GM18951 (cell line): ENCODE measurements around the gene ADAMTS17.

Experiments
- POLR2A ChIP-seq: IDR thresholded peaks from 4 replicates; pipeline ENCODE4 v1.6.1; 2011; ENCODE audit warnings: mild to moderate bottlenecking; ENCODE audit not compliant: insufficient read length, insufficient read depth; ENCODE audit errors: extremely low read depth
- in situ Hi-C: fragments of 300-500 bp; cut with MboI; formaldehyde crosslinking; loops from one replicate; pipeline ENCODE4 v1.12.0; 2022; ENCODE audit warnings: low sequenced_read_pairs, mixed read lengths, inconsistent platforms; ENCODE audit not compliant: unreplicated experiment

The ADAMTS17 gene

DNA sequence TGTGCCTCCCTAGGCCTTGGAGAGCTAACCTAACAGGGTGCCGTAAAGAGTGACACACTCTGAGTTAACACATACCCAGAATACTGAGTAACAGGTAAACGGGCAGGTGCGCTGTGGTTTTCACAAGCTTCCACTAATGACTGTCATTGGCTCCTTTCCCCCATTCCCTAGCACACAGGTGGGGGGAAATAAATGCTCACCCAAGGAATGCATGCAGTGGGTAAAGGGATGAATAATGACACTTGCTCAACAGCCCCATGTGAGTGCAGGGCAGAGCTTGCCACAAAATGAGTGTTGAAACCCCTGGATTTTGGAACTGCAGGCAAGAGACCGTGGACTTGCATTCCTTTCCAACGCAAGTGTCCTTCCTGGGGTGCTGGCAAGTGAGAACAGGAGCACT is 57.6 kb downstream of the ADAMTS17 start:
- in situ Hi-C loops, result no loop called here
- TF ChIP-seq POLR2A, result no peak

DNA sequence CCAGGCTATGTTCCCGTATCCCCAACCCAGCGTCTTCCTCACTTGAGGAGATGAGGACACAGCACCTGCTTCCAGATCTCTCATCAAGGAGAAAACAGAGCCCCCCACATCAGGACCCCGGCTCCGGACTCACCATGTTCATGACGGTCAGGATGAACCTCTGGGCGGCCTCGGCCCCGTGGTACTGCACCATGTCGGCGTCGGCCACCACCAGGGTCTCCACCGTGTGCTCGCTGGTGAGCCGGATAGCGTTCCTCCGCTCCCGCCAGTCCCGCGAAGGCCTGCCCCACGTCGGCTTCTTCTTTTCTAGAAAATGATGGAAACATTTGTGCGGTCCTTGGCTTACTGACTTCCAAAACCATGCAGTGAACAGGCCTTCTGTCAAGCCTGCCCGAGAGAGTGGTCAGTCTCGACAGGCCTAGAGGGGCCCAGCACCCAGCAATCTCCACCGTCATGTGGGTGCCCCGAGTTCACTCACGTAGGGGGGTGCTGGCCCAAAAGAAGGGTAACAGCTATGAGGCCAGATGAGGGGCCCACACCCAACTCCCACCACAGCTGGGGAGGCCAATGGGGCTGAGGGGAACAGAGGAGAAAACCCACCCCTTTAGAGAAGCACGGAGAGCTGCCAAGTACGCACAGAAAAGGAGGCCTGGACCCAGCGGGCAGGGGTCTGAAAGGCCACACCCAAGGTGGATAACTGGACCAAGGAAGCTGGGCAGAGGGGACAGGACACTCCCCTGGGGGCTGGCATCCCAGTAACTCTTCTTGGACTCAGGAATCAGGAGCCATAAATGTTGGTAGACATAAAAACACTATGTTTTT is 60.5 kb downstream of the ADAMTS17 start:
- no peak for TF ChIP-seq POLR2A
- in situ Hi-C loops, result no loop called here

DNA sequence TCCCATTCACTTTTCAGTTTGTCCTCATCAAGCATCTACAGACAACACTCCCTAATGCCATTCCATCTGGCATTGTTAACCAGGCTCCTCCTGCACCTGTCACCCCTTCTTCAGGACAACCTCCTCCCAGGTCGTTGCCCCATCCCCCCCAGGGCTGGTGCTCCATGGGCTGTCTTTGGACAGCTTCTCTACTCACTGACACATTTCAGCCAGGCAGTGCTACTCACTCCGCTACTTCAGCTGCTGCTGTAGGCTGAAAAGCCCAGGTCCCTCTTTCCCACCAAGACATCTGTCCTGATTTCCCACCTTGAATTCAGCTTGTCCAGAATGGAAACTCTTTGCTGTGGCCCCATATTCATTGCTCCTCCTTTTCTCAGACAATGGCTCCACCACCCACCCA is 61.9 kb downstream of the ADAMTS17 start:
- in situ Hi-C loops, result no loop called here
- no peak for TF ChIP-seq POLR2A

DNA sequence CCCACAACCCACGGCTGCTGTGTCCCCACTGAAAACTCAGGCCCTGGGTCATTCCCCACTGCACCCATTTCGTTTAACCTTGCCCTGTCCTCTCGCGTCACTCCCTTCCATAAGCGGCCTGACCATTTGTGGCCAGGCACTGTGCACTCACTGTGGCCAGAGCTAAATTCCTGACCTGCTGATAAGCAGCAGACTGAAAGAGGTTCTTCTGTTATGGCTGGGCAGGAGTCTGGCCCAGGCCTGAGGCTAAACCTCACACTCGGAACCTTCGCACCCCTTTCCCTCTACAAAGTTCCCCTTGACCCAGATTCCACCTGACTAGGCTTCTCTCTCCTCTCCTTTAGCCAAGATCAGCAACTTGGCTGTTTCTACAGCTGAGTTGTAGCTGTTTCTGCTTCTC is 62.3 kb downstream of the ADAMTS17 start:
- in situ Hi-C loops, result no loop called here
- TF ChIP-seq POLR2A, result no peak

DNA sequence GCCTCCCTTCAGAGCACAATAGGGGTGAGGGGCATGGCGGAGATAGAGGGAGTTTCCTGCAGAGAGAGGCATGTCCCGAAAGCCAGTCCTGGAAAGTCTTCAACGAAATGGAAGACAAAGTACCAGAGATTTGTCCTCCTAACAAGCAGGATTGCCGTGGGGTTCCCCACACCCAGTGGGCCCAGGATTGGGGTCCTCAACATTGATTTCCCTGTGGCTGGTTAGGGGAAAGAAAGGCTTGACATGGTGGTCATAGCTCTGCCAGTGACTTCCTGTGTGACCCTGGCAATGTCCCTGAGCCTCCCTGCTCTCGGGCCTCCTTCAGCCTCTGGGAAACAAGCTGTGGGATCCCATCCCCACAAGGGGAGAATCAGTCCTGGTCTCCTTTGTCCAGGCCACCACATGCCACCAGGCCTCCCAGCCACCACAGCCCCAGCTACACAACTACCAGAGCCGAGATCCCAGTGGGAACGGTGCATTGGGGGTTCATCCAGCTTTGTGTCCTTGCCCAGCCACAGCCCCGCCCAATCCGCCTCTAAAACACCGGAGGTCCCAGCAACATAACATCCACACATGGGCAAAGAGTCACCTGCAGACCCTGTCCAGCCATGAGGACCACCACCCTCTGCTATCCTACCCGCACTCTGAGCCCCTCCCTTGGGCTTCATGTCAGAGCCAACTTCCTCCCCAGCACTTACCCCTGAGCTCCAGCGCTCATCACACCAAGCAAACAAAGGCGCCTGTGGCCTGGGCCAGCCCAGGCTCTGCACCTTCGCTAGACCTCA is 63.0 kb downstream of the ADAMTS17 start:
- no peak for TF ChIP-seq POLR2A
- in situ Hi-C loops, result no loop called here

DNA sequence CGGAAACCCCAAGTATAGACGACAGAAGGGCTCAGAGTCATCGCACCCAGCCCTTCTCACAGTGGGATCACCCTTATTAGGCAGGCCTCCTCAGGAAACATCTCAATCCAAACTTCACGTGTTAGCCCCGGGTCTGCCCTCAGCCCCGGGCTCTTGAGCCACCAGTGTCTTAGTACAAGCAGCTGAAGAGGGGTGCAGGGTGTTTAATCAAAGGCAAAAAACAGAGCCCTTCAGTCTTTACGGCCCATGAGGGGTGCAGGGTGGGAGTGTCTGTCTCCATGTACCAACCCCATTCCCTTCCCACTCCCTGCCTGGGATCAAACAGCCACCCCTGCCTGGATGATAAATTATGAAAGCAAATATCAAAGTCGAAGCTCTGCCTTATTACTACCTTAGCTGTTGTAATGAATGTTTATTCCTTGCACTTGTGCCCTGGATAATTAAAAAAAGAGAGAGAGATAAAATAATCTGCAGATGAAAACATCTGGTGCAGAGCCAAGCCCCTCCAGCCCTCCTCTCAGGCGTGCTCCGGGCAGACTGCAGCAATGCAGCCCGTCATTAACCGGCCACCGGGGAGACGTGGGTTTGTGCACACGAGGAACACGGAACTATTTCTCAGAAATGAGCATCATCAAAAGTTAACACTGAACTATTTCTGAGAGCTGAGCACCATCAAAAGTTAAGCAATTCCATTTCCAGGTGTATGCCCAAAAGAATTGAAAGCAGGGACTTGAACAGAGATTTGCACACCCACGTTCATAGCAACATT is 64.5 kb downstream of the ADAMTS17 start:
- TF ChIP-seq POLR2A, result no peak
- in situ Hi-C loops, result no loop called here

DNA sequence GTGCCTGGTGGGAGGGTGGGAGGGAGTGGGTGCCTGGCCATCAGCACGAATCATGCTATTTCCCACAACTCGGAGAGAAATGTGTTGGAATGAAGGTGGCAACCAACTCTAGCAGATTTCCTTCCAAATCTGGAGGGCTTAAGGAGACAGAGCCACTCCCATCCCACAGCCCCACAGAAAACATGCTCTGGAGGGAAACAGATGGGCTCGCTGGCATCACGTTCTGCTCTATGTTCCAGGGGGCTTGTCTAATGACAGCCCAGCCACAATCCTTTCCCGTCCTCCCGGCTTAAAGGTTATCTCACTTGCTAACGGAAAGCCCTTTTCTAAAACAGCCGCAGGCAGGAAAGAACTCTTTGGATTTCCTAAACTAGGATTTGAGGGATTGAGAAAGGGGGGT is 65.3 kb downstream of the ADAMTS17 start:
- no peak for TF ChIP-seq POLR2A
- in situ Hi-C loops, result no loop called here

DNA sequence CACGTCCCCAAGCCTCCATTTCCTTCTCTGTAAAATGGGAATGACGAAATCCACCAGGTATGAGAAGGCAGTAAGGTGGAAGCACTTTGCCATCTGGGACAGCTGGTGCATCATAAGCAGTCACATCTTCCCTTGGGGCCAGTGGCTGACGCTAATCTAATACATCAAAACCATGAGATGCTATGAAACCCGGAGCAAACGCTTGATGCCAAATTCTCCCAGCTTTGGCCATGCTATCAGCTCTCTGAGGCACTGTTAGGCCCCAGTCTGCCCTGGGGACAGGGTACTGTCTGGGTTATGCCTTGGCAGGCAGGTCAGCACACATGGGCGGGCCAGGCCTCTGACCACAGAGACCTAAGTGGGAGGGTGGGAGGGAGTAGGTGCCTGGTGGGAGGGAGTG is 66.1 kb downstream of the ADAMTS17 start:
- in situ Hi-C loops, result no loop called here
- no peak for TF ChIP-seq POLR2A

DNA sequence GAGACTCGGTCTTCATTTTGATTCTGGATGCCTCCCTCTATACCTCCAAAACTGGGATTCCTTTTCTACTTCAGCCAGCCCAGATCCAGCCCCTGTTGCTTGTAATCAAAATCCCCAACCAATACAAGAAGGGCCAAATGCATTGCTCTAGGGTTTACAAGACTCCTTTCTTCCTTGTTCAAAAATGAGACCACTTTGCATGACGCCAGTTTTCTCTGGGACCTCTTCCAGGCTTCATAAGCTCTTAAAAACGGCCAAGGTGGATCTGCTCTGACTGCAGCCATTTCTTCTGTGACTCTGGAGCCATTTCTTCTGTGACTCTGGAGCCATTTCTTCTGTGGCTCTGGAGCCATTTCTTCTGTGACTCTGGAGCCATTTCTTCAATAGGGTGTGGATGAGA is 71.9 kb downstream of the ADAMTS17 start:
- in situ Hi-C loops, result no loop called here
- no peak for TF ChIP-seq POLR2A

DNA sequence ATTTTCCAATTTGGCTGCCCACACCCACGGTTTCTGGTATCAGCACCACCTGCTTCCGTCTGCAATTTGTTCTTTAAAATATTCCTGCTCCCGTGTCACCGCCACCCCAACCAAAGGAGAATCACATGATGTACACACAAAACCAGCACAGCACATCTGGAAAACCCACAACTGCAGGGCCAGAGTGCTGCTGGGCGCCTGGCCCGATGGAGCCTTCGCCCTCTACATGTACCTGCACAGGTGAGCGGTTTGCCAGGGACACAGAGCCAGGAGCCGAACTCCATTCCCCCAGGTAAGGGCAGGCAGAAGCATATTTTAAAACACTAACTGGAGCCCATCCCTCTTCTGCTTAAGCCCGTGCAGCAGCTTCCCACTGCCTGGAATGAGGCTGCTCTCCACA is 75.6 kb downstream of the ADAMTS17 start:
- no peak for TF ChIP-seq POLR2A
- in situ Hi-C loops, result no loop called here

DNA sequence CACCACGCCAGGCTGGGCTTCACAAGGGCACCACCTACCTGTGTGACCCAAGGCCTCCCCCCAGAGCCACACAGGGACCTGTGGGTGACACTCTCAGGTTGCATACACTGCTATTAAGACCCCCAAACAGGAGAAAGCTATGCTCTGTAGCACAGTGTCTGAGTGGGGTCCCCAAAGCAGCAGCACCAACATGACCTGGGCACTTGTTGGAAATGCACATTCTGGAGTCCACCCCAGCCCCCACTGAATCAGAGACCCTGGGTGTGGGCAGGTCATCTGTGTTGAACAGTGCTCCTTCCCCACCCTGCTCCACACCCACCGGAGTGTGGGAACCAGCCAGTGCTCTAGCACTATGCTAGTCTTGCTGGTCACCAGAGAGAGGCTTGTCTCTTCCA is 76.1 kb downstream of the ADAMTS17 start:
- in situ Hi-C loops, result no loop called here
- TF ChIP-seq POLR2A, result no peak

DNA sequence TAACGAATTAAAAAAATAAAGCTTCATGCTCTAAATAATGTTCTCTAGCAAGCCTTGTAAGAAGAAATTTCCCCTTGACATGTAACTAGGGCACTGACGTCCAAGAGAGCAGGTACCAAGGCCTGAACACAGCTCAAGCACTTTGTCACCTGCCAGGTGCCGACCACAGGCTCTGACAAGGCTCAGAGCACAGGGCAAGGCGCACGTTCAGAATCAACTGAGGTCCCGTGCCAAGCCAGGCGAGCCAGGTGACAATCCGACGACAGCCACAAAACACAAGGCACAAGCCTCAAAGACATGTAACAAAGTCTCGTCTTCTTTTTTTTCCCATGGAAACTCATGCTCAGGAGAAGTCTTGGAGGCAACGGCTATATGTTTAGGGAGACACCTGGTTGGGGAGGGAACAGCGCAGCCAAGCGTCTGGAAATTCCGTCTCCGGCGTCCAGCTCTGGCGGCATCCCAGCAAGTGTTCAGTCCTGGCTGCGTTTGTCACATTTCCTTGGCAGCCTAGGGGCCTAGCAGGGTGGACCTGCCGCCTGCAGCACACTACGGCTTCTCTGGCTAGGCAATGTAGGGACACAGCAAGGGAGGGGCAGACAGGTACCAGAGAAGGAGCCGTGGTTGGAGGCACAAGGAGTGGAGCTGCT is 76.7 kb downstream of the ADAMTS17 start:
- TF ChIP-seq POLR2A, result no peak

More for the DNA sequence above, 76.7 kb downstream of the ADAMTS17 start:
- in situ Hi-C loops, result no loop called here
